ENCODE data around the gene SCRG1.
A peak's percentile ranks its signal among the peaks of the same experiment; 100 is the strongest.

Gene SCRG1

DNA sequence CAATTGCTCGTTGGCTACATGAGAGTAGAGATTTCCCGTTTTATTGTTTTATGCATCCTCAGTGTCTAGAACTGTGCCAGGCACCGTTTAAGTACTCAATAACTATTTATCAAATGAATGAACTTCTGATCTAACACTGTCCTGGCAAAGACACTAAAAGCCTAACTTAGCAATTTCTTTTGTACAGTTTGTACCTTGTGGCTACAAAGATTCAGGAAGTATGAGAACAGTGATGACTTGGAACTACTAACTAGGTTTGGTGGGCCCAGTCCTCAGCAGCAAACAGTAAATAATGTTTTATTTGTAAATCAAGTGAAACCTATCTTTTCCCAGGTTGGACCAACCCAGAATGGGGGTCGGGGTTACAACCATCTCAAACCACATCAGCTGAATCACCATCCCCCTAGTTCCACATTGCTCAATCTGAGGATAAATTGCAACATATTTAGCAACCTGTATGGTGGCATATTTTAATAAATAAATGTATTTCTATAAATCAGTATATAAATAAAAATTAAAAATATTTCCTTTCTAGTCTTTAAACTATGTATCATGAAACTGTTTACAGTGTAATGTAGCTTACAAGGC lies 12.3 kb upstream of the SCRG1 start:
- DNase-seq: no peak

DNA sequence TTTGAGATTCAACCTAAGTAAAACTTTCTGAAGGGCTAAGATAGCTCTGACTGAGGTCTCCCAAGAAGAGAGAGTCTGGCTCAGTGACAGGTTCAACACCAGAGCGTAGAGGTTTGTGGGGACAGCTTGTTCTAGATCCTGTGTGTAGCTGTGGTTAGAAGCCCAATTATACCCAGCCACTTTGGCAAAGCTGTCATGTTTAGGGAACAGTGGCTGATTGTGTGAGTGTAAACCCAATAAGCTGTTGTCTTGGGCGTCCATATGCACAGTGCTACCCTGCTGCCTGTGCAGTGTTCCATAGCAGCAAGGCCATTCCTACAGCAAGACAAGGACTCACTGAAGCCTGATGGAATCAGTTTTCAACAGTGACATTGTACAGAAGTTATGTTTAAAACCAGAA lies 11.2 kb upstream of the SCRG1 start:
- peak in 29 of 51 donors; percentile 2 to 83 (median 42) for DNase-seq

DNA sequence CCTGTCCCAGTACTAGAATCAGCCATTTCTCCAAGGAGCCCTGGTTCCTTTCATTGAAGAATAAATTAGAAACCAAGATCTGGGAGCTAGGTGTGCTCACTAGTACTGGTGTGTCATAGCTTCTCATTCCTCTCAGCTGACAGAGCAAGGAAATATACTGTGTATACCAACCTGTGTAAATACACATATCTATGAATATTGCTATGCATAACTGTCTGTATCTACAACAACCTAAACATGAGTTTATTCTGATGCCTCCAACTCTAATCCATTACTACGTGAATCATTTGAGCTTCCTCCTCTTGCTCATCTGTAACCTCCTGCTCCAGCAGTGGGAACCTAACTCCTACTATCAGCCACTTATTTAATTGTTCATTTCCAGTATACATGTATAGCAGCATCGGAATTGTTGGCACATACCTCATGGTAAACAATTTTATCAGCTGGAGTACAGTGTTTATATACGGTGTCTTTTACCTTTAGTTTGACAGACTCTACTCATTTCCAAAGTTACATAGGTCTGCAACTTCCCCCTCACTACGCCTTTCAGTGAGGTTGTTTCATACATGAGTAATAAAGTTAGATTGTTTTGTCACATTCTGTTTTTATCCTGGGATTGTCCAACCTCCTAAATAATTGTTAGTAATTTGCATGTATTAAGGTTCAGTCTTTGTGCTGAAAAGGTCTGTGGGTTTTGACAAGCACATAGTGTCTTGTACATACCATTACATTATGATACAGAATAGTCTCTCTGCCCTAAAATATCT lies 7.1 kb upstream of the SCRG1 start:
- DNase-seq: no peak

DNA sequence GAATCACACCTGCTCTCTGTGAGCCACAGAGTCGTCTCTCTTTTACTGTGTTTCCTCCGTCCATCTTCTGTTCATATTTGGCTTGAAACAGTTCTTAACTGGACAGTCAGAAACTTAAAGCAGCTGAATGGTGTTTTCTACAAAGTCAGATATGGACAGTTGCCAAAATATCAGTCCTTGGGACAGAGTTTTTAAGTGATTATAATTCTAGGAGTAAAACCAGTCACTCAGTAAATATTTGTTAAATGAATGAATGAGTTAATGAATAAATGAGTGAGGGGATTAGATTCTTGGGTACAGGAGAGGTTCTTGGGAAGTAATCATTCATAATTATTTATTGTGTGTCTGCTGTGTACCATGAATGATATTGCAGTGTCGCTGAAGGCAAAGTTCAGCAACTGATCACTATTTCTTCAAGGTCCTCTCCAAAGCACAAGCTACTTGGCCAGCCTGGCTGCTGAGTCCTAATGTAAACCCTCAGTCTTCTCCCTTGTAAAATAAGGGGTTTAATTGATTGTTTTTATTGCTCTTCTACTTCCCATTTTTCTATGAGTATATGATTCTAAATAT lies 5.5 kb upstream of the SCRG1 start:
- no peak for DNase-seq

DNA sequence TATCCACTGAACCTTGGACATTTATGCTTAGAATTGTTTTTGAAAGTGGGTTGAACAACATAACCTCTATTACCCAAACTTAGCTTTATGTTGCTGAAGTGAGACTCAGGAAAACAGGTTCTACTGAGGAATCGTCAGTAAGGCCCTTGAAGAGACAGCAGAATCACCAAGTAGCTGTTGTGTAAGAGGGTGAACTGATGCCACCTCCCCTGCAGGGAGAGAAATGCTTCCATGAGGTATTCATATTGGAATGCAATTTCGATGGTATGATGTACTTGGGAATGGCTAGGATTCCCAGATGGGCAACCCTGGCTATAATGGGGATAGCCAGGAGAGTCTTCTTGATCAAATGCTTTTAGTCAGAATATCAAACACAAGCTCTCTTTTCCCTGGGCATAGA lies 4.1 kb upstream of the SCRG1 start:
- no peak for DNase-seq

DNA sequence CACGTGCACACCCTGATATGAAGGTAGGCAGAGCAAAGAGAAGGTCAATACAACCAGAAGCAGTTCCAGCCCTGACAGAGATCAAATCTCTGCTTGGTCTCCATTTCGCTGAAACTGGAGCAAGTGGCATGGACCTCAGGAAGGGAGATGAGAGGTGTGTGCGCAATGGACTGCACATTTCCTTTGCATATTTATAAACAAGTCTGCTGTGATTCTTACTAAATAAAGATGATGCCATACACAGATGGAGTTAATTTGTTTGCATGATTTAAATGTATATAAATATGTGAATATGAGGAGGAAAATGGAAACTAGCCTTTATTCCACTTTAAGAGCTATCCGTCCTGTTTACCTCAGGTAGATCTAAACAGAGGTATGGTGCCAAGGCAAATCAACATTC lies 2.1 kb upstream of the SCRG1 start:
- DNase-seq: no peak

DNA sequence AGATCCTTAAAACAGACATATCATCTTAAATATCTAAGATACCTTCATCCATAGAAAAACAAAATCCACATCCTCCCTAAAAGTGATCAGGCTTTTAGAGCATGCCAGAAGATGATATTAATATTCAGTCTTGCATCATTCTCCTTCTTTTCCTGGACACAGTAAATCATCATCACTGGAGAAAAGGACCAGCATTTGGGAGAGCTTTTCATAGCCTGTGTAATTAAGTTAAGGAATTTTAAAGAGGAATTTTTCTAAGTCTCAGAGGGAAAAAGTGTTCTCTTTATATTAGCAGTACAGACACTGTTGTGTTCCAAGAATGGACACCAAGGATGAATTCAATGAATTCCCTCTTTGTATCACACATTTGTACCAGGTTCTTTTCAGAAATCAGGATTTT lies 696 bp downstream of the SCRG1 start:
- DNase-seq: peak in 1 of 51 donors; percentile 20

DNA sequence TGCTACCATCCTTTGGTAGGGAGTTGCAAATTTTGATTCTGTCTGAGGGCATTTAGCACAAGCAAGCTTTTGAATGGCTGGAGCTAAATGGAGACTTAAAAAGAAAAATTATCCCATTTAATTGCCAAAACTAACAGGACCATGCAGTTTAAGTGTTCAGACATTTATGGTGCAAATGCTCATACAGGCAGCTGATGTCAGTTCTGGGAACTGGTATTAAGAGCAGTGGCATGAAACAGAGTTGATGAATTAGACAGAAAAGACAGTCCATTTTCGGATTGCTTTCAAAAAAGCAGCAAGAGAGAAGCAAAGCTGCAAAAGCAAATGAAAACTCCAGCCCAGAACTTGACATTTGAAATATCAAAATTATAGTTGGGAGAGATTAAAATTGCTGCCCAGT lies 1.3 kb downstream of the SCRG1 start:
- no peak for DNase-seq

DNA sequence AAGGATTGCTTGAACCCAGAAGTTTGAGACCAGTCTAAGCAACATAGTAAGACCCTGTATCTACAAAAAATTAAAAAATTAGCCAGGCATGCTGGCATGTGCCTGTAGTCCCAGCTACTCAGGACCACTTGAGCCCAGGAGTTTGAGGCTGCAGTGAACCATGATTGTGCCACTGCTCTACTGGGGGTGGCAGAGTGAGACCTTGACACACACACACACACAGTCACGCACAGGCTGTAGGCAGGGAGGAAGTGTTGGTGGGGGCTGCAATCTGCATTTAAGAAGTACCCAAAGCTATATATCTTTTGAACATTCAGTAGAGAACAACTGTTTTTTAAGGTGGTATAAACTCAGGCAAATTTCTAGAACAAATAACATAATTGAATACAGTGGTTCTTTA lies 7.2 kb downstream of the SCRG1 start:
- no peak for DNase-seq

DNA sequence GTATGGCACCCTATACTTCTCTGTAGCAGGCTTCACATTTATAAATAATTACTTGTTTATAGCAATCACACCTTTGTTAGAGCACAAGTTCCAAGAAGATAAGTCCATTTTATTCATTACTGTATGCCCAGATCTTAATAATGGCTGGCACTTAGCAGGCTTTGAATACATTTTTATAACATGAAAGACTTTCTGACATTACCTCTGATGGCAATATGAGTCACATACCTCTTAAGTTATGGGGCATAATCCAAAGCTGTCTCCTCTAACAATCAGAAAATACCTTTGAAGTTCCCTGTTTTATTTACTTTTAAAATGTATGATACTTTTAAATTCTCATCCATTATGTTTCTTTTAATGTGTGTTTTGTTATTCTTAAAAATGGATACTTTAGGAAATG lies 12.2 kb downstream of the SCRG1 start:
- DNase-seq: no peak

DNA sequence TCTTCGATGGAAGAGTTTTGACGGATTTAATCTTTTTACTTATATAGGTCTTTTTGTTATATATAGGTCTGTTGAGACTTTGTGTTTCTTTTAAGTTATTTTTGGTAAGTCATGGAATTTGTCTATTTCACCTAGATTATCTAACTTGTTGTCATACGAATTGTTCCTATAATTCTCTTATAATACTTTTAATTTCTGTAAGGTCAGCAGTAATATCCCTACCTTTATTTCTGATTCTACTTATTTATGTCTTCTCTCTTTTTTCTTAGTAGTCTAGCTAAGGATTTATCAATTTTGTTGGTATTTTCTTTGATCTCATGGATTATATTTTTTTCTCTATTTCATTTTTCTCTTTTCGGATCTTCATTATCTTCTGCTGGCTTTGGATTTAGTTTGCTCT lies 16.6 kb downstream of the SCRG1 start:
- no peak for DNase-seq

DNA sequence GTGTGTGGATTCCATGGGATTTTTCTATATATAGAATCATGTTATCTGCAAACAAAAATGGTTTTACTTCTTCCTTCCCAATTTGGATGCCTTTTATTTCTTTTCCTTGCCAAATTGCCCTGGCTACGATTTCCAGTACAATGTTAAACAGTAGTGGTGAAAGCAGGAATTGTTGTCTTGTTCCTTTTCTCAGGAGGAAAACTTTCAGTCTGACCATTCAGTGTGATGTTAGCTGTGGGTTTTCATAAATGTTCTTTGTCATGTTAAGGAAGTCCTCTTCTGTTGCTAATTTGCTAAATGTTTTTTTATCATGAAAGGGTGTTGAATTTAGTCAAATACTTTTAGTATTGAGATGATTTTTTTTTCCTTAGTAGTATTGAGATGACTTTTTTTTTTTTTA lies 17.3 kb downstream of the SCRG1 start:
- no peak for DNase-seq

DNA sequence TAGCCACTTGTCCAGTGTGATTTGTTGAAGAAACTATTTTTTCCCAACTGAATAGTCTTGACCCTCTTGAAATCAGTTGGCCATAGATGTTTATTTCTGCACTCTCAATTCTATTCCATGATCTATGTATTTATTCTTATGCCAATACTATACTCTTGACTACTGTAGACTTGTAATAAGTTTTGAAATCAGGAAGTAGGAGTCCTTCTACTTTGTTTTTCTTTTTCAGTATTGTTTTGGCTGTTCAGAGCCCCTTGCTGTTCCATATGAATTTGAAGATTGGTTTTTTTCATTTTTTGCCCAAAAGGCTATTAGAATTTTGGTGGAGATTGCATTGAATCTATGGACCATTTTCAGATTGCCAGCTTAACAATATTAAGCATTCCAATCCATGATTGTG lies 17.9 kb downstream of the SCRG1 start:
- no peak for DNase-seq

DNA sequence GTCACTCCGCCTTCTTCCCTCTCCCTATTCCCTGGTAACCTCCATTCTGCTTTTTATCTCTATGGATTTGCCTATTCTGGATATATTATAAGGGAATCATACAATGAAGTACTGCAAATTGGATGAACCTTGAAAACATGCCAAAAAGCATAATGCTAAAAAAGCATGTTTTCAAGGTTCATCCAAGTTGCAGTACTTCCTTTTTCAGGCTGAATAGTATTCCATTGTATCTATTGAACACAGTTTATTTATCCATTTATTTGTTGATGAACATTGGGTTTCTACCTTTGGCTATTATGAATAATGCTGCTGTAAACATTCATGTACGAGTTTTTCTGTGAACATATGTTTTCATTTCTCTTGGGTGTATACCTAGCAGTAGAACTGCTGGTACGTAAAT lies 19.0 kb downstream of the SCRG1 start:
- DNase-seq: no peak

DNA sequence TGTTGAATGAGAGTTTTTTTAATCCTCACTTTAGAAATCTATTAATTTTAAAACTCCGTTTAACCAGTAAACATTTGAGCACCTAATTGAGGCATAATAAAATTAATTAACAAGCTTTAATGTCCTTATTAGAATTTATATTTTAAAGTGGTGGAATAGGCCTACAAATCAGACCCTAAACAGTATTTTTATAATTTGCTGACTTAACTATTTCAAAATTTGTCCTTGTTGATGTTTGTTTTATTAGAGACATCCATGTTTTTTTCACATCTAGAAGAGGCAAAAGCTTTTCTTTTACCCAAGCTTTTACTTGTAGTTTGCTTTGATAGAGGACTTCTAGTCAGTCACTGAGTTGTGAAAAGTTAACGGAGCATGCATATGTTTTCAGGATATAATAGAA lies 24.3 kb downstream of the SCRG1 start:
- DNase-seq: no peak

DNA sequence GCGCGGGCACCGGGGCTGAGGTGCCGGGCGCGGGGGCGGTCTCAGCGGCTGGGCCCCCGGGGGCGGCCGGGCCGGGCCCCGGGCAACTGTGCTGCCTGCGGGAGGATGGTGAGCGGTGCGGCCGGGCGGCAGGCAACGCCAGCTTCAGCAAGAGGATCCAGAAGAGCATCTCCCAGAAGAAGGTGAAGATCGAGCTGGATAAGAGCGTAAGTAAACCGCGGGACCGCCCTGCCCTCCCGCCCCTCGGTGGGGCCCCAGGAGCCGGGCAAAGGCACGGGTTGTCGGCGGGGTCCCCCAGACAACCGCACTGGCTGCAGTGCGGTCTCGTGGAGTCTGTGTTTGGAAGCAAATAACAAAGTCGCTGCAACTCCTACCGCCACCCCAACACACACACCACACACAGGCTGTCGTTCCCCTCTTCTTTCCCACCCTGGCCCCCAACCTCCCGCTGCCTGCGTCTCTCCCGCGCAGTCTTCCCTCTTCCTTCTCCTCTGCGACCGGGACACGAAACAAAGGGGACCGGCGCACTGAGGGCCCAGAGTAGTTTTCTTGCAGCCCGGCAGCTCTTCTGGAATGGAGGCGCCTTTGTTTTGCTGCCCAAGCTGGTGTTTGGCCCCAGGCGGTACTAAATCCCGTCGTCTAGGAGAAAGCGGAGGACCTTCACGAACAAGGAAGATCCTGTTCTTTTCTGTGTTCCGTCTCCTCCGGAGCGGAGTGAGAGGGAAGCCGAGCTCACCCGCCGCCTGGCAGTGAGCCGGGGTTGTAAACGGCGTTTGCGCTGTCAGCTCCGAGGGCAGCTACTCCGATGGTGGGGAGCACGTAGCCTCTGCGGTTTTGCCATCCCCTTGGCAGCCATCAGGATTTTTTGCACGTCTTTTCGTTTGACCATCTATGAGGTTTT lies 27.4 kb downstream of the SCRG1 start:
- DNase-seq: peak in 50 of 51 donors; percentile 16 to 85 (median 67)

DNA sequence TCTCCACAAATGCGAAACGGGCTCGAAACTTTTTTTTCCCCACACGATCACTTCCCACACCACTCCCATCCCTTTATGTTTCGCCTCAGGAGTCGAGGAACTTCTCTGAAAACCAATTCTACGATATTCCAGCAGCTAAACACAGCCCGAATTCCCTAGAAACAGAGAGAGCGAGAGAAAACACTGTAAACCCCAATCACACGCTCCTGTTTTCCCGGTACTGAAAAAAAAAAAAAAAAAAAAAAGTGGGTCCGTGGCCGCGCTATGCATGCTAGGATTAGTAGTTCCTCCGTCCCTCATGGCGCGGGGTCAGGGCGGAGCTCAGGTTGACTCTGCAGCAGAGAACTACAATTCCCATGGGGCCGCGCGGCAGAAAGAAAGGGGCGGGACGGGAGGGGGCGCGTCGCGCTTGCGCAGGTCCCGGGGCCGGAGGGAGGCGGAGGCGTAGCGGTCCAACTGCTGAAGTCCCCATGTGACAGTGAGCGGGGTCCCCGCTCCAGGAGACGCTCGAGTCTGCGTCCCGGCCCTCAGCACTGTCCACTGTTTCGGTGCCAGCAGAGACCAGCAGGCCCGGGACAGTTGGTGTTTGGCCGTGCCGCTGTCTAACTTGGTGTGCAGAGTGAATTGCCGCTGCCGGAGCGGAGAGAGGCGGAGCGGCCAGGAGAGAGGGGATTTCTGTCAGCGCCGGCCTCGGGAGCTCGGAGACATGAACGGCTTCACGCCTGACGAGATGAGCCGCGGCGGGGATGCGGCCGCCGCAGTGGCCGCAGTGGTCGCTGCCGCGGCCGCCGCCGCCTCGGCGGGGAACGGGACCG lies 28.2 kb downstream of the SCRG1 start, which contains the start of gene SAP30:
TSS of gene SAP30 (plus strand) at position 478 of the 815 bp plus-strand sequence. CDS start at position 707, 229 bp downstream.
- peak; percentile 90 to 99 (median 97) for DNase-seq

DNA sequence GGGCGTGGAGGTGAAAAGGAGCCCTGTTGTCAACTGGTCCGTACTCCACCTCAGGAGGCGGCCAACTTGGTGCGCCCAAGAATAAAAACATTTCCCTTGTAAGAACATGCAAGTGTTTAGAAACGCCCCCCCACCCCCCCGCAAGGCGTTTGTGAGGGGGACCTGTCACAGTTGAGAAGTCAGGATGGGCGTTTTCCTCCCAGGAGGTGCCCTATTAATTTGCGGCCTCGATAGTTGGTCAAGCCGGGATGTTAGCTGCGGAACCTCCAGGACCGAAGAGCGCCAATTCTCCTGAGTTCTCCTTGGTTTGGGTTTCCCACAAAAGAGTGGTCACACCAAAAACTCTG lies 28.8 kb downstream of the SCRG1 start:
- peak in 30 of 51 donors; percentile 20 to 87 (median 51) for DNase-seq

DNA sequence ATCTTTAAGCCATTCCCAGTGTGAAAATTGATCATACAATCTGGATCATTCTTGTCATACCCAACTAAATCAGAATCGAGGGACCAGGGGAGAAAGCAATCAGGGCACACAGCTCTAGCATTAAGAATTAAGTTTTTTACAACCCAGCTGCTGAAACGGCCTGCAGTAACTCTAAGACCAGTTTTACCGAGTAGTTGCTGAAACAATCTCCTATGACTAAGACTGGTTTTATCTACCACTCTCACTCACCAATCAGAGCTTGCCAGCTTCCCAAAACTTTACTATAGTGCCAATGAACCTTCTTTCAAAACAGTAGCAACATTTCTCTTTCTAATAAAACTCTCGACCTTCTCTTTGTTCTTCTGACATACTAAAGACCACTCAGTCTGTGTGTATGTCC lies 31.0 kb downstream of the SCRG1 start:
- peak in 1 of 51 donors; percentile 15 for DNase-seq

DNA sequence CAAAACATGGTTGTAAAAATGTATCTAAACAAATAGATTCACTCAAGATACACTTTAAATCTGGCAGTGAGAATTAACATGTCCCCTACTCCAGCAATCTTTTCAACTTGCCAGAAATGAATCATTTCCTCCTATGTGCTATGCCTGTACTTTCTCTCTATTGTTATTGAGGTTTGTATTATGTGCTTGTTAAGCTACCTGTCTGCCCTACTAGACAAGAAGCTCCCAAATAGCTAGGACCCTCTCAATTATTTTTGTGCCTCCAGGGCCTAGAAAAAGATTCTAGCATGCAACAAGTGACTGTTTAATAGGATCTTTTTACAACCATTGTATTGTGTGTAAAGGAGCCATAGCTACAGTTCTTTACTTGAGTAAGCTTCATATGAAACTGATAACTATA lies 31.6 kb downstream of the SCRG1 start:
- DNase-seq: no peak

DNA sequence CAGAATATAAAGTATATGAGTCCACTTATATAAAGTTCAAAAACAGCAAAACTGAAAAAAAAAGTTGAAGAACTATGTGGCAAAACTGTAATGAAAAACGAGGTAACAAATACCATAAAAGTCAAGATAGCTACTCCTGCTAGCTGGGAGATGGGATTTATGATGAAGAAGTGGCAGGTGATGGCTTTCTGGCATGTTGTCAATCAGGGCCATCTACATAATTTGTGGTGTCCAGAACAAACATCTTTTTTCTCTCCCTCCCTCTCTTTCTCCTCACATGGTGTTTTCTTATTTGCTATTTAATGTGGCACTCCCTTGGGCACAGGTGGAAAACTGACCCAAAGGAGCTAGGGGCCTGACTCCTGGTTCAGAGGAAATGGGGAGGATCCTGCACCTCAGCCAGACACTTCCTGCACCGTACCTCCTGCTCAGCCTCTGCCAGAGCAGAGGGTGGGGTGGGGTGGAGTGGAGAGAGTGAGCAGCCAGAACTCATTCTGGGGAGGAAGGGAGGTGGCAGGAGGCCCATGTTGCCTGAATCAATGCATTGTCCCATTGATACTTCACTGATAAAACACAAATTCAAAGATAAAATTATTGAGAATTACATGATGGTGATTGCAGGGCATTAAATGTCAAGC lies 33.4 kb downstream of the SCRG1 start:
- no peak for DNase-seq

All from hypothalamus (tissue), 51 donors.